ENCODE measurements around the gene NCKAP5.

The NCKAP5 gene

GRCh38 chr2:133477616-133477990 lies 90.7 kb downstream of the NCKAP5 start:
- Histone ChIP-seq H3K18ac (ENCODE audit: low read depth in 1 of 2, low read length in 2 of 2) (no peak overlapping the region), H3K4me3 (ENCODE audit: insufficient read depth in 1 of 2, low read depth in 1 of 2, low read length in 2 of 2) (no peak overlapping the region), H4K8ac (ENCODE audit: low read length) (no peak overlapping the region), H2BK120ac (ENCODE audit: low read depth, low read length) (no peak overlapping the region), H3K4me2 (ENCODE audit: low read length, poor library complexity, severe bottlenecking) (no peak overlapping the region), H3K14ac (ENCODE audit: low read length in 2 of 2) (no peak overlapping the region), H2BK15ac (ENCODE audit: low read depth, poor library complexity, severe bottlenecking) (no peak overlapping the region), H2BK5ac (ENCODE audit: low read depth, low read length, poor library complexity, severe bottlenecking) (no peak overlapping the region), H3K27ac (ENCODE audit: low read length, poor library complexity, severe bottlenecking) (no peak overlapping the region), H3K4me1 (ENCODE audit: control insufficient read depth, insufficient read depth, low read depth, low read length) (no peaks in the 10 kb centered on the region), H3K36me3 (ENCODE audit: control insufficient read depth in 1 of 2, insufficient read depth in 2 of 2, low read depth in 1 of 2, low read length in 2 of 2) (no peaks in the 10 kb centered on the region), H2BK12ac (ENCODE audit: low read length in 2 of 2) (no peak overlapping the region), H3K79me1 (replicated peaks; ENCODE audit: low read length, poor library complexity, severe bottlenecking) (no peaks in the 10 kb centered on the region), H3K23ac (ENCODE audit: low read length in 2 of 2) (no peak overlapping the region), H2AK5ac (ENCODE audit: low read length, severe bottlenecking) (no peak overlapping the region), H3K27me3 (ENCODE audit: control insufficient read depth in 1 of 2, insufficient read depth in 1 of 2, low read length in 2 of 2) (no peaks in the 10 kb centered on the region), H3K4ac (ENCODE audit: low read depth in 1 of 2, low read length in 2 of 2) (no peak overlapping the region), H3K9ac (ENCODE audit: low read length) (no peak overlapping the region), H4K91ac (ENCODE audit: low read length) (no peak overlapping the region), H2AFZ (ENCODE audit: low read depth, low read length) (no peak overlapping the region), H3K9me3 (ENCODE audit: control insufficient read depth, low read length) (no peaks in the 10 kb centered on the region)
- DNase-seq, result no peak

- no peaks in the 10 kb centered on the region for H3K79me1 ChIP-seq (replicated peaks; ENCODE audit: low read length, poor library complexity, severe bottlenecking)
- 91% methylated on average over 3 of the region's 3 CpGs for WGBS
- no peak overlapping the region for H2BK5ac ChIP-seq (ENCODE audit: low read depth, low read length, poor library complexity, severe bottlenecking)
- no peak overlapping the region for H3K9ac ChIP-seq (ENCODE audit: low read length)
- no peak overlapping the region for H4K91ac ChIP-seq (ENCODE audit: low read length)
- no peak overlapping the region for H3K14ac ChIP-seq (ENCODE audit: low read length in 2 of 2)
- H3K4me1 ChIP-seq (ENCODE audit: control insufficient read depth, insufficient read depth, low read depth, low read length), result no peaks in the 10 kb centered on the region
- H4K8ac ChIP-seq (ENCODE audit: low read length), result no peak overlapping the region
- no peaks in the 10 kb centered on the region for H3K36me3 ChIP-seq (ENCODE audit: control insufficient read depth in 1 of 2, insufficient read depth in 2 of 2, low read depth in 1 of 2, low read length in 2 of 2)
- no peak overlapping the region for H2BK15ac ChIP-seq (ENCODE audit: low read depth, poor library complexity, severe bottlenecking)
- no peaks in the 10 kb centered on the region for H3K9me3 ChIP-seq (ENCODE audit: control insufficient read depth, low read length)
- H2AK5ac ChIP-seq (ENCODE audit: low read length, severe bottlenecking), result no peak overlapping the region
- no peak overlapping the region for H3K4ac ChIP-seq (ENCODE audit: low read depth in 1 of 2, low read length in 2 of 2)
- H3K4me3 ChIP-seq (ENCODE audit: insufficient read depth in 1 of 2, low read depth in 1 of 2, low read length in 2 of 2), result no peak overlapping the region
- no peaks in the 10 kb centered on the region for H3K27me3 ChIP-seq (ENCODE audit: control insufficient read depth in 1 of 2, insufficient read depth in 1 of 2, low read length in 2 of 2)
- no peak overlapping the region for H2BK120ac ChIP-seq (ENCODE audit: low read depth, low read length)
- no peak overlapping the region for H3K4me2 ChIP-seq (ENCODE audit: low read length, poor library complexity, severe bottlenecking)
- no peak overlapping the region for H2BK12ac ChIP-seq (ENCODE audit: low read length in 2 of 2)
- no peak overlapping the region for H3K18ac ChIP-seq (ENCODE audit: low read depth in 1 of 2, low read length in 2 of 2)
- no peak for DNase-seq
- H3K23ac ChIP-seq (ENCODE audit: low read length in 2 of 2), result no peak overlapping the region
- H2AFZ ChIP-seq (ENCODE audit: low read depth, low read length), result no peak overlapping the region
- H3K27ac ChIP-seq (ENCODE audit: low read length, poor library complexity, severe bottlenecking), result no peak overlapping the region
These were observed 91.2 kb downstream of the NCKAP5 start for GRCh38 chr2:133476931-133477615.

- Histone ChIP-seq H3K18ac (ENCODE audit: low read depth in 1 of 2, low read length in 2 of 2) (no peak overlapping the region), H3K9me3 (ENCODE audit: control insufficient read depth, low read length) (no peaks in the 10 kb centered on the region), H4K8ac (ENCODE audit: low read length) (no peak overlapping the region), H2AK5ac (ENCODE audit: low read length, severe bottlenecking) (no peak overlapping the region), H2BK15ac (ENCODE audit: low read depth, poor library complexity, severe bottlenecking) (no peak overlapping the region), H3K27me3 (ENCODE audit: control insufficient read depth in 1 of 2, insufficient read depth in 1 of 2, low read length in 2 of 2) (no peaks in the 10 kb centered on the region), H3K23ac (ENCODE audit: low read length in 2 of 2) (no peak overlapping the region), H3K79me1 (replicated peaks; ENCODE audit: low read length, poor library complexity, severe bottlenecking) (no peaks in the 10 kb centered on the region), H3K4ac (ENCODE audit: low read depth in 1 of 2, low read length in 2 of 2) (no peak overlapping the region), H3K4me1 (ENCODE audit: control insufficient read depth, insufficient read depth, low read depth, low read length) (no peaks in the 10 kb centered on the region), H2BK5ac (ENCODE audit: low read depth, low read length, poor library complexity, severe bottlenecking) (no peak overlapping the region), H3K36me3 (ENCODE audit: control insufficient read depth in 1 of 2, insufficient read depth in 2 of 2, low read depth in 1 of 2, low read length in 2 of 2) (no peaks in the 10 kb centered on the region), H3K4me2 (ENCODE audit: low read length, poor library complexity, severe bottlenecking) (no peak overlapping the region), H4K91ac (ENCODE audit: low read length) (no peak overlapping the region), H3K14ac (ENCODE audit: low read length in 2 of 2) (no peak overlapping the region), H3K9ac (ENCODE audit: low read length) (no peak overlapping the region), H2BK120ac (ENCODE audit: low read depth, low read length) (no peak overlapping the region), H3K4me3 (ENCODE audit: insufficient read depth in 1 of 2, low read depth in 1 of 2, low read length in 2 of 2) (no peak overlapping the region), H2AFZ (ENCODE audit: low read depth, low read length) (no peak overlapping the region), H2BK12ac (ENCODE audit: low read length in 2 of 2) (no peak overlapping the region), H3K27ac (ENCODE audit: low read length, poor library complexity, severe bottlenecking) (no peak overlapping the region)
- WGBS, result 90% methylated on average over 4 of the region's 4 CpGs
- no peak for DNase-seq
These were observed 92.0 kb downstream of the NCKAP5 start for GRCh38 chr2:133476286-133476685.

GRCh38 chr2:133475610-133476009 lies 92.7 kb downstream of the NCKAP5 start:
- Histone ChIP-seq H2AK5ac (ENCODE audit: low read length, severe bottlenecking) (no peak overlapping the region), H4K91ac (ENCODE audit: low read length) (no peak overlapping the region), H3K4me2 (ENCODE audit: low read length, poor library complexity, severe bottlenecking) (no peak overlapping the region), H3K36me3 (ENCODE audit: control insufficient read depth in 1 of 2, insufficient read depth in 2 of 2, low read depth in 1 of 2, low read length in 2 of 2) (no peaks in the 10 kb centered on the region), H3K4me3 (ENCODE audit: insufficient read depth in 1 of 2, low read depth in 1 of 2, low read length in 2 of 2) (no peak overlapping the region), H3K14ac (ENCODE audit: low read length in 2 of 2) (no peak overlapping the region), H2AFZ (ENCODE audit: low read depth, low read length) (no peak overlapping the region), H3K9ac (ENCODE audit: low read length) (no peak overlapping the region), H3K23ac (ENCODE audit: low read length in 2 of 2) (no peak overlapping the region), H3K9me3 (ENCODE audit: control insufficient read depth, low read length) (no peaks in the 10 kb centered on the region), H3K18ac (ENCODE audit: low read depth in 1 of 2, low read length in 2 of 2) (no peak overlapping the region), H2BK5ac (ENCODE audit: low read depth, low read length, poor library complexity, severe bottlenecking) (no peak overlapping the region), H3K27me3 (ENCODE audit: control insufficient read depth in 1 of 2, insufficient read depth in 1 of 2, low read length in 2 of 2) (no peaks in the 10 kb centered on the region), H2BK120ac (ENCODE audit: low read depth, low read length) (no peak overlapping the region), H2BK15ac (ENCODE audit: low read depth, poor library complexity, severe bottlenecking) (no peak overlapping the region), H3K4me1 (ENCODE audit: control insufficient read depth, insufficient read depth, low read depth, low read length) (no peaks in the 10 kb centered on the region), H3K4ac (ENCODE audit: low read depth in 1 of 2, low read length in 2 of 2) (no peak overlapping the region), H3K79me1 (replicated peaks; ENCODE audit: low read length, poor library complexity, severe bottlenecking) (no peaks in the 10 kb centered on the region), H4K8ac (ENCODE audit: low read length) (no peak overlapping the region), H3K27ac (ENCODE audit: low read length, poor library complexity, severe bottlenecking) (no peak overlapping the region), H2BK12ac (ENCODE audit: low read length in 2 of 2) (no peak overlapping the region)
- no peak for DNase-seq
